EH (cell line): Measurements from ENCODE around the gene DNAH3.
"Not testable (repeated sequence)": the region's sequence is repeated elsewhere in the genome, so short reads cannot be mapped to it uniquely, and the experiment has no call there.

Experiments
- DNase-seq: peaks from one replicate; pipeline ENCODE4 v3.0.0-alpha.2; 2015; ENCODE audit warnings: low read depth

DNAH3 gene

DNA sequence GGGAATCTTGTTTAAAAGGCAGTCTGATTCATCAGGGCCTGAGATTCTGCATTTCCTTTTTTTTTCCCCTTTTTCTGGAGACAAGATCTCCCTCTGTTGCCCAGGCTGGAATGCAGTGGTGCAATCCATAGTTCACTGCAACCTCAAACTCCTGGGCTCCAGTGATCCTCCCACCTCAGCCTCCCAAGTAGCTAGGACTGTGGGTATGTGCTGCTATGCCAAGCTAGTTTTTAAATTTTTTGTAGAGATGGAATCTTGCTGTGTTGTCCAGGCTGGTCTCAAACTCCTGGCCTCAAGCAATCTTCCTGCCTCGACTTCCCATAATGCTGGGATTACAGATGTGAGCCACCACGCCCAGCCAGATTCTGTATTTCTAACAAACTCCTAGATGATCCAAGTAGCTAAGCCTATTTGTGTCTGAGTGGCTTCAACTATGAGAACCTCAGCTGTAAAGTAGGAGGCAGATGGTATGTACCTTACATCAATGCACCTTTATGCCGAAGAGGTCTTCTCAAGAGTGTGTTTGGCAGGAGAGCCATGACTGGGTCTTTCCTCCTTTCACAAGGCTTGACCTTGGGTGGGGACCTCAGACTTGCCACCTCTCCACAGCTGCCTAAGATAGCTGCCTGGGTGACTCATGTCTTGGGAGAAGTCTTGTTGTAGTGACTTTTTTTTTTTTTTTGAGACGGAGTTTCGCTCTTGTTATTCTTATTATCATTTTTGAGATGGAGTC is 18.8 kb upstream of the DNAH3 start:
- DNase-seq, result peak; percentile 70

DNA sequence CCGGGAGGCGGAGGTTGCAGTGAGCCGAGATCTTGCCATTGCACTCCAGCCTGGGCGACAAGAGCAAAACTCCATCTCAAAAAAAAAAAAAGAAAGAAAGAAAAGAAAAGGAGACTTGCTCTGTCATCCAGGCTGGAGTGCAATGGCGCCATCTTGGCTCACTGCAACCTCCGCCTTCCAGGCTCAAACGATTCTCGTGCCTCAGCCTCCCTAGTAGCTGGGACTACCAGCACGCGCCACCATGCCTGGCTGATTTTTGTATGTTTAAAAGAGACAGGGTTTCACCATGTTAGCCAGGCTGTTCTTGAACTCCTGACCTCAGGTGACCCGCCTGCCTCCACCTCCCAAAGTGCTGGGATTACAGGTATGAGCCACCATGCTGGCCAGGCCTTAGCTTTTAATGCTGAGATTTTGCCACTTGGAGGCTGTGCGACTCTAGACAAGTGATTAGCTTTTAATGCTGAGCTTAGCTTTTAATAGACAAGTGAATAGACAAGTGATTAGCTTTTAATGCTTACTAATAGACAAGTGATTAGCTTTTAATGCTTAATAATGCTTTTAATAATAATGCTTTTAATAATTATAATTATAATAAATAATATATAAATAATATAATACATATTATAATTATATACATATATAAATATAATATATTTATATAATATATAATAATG is 17.4 kb upstream of the DNAH3 start:
- no peak for DNase-seq

DNA sequence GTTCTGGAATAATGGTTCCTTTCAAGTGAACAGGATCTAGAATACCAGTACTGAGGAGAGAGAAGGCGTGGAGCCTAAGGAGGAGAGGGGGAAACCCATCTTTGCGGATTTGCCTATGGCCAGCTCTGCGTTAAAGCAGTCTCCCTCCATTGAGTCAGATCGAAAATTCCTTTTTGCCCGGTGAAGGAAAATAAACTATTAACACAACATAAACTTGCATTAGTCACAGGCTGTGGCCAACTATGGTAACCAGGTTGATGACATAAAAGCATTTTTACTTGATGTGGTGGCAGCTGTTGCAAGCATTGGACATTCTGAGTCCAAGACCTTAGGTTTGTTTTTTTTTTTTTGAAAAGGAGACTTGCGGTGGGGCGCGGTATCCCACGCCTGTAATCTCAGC is 16.7 kb upstream of the DNAH3 start:
- peak; percentile 95 for DNase-seq

DNA sequence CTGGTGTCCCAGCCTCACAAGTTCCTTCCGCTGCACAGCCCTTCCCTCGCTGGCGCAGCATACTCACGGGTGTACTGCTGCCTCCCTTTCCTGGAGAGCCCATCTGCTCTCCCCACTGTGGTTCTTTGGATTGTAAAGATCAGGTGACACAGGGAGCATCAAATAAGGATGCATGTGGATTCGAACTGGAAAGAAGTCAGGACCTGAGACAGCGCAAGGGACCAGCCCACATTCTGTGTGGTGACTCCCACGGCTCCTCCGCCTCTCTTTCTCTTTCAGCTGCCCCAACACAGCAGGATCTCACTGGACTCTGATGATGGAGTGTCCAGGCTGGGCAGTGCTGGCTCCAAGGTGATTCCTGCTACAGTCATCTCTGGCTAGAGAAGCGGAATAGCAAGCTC is 15.9 kb upstream of the DNAH3 start:
- peak; percentile 49 for DNase-seq

DNA sequence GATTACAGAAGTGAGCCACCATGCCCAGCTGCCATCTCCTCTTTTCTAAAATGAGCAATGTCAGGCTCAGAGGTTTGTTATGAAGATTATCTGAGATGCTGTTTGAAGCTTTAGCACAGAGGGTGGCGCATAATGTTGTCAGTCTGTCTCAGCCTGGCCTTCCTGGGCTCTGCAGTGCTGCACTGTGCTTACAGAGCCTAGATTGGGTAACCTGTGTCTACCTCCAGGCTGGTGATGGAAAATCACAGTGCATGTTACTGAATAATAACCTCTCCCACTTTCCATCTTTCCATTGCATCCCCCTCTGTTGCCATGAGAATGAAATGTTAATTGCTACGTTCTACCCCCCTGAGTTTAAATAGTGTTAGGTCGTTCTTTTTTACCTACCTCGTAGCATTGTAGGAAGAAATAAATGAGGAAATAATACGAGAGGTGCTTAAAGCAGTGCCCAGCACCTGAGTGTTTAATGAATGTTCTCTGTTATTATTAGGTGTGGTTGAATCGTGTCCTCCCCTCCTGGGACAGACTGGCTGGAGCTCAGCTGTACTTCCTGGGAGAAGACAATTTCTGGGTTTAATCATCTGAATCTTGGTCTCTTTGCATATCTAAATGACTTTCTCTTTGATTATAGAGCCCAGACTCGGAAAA is 14.0 kb upstream of the DNAH3 start:
- DNase-seq, result no peak

DNA sequence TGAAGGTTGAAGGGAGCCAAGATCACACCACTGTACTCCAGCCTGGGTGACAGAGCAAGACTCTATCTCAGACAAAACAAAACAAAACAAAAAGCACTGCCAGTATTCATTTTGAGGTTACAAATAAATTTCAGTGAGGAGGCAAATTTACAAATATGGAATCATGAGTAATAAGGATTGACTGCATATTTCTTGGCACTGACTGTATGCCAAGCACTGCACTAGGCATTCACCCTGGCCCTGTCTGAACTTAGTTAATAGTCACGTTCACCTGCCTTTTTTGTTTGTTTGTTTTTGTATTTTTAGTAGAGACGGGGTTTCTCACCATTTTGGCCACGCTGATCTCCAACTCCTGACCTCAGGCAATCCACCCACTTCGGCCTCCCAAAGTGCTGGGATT is 12.9 kb upstream of the DNAH3 start:
- no peak for DNase-seq

DNA sequence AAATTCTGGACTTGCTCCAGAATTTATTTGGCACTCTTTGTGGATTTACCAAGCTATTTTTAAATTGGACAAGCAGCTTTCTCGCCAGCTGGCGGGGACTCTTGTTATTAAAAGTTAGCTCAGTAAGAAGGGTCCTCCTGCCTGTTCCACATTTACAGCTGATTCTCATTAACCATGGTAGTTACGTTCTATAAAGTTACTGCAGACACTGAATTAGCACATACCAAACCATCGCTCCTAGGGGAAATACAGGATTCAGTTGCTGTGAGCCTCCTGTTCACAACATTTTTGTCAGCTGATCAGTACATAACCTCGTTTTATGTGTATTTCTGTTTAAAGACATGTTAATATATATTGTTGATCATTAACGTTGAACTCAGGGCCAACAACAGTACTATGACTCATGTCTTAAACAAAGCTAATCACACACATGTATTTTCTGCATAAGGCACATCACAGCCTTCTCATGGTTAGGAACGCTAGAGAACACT is 12.1 kb upstream of the DNAH3 start:
- DNase-seq, result peak; percentile 27

DNA sequence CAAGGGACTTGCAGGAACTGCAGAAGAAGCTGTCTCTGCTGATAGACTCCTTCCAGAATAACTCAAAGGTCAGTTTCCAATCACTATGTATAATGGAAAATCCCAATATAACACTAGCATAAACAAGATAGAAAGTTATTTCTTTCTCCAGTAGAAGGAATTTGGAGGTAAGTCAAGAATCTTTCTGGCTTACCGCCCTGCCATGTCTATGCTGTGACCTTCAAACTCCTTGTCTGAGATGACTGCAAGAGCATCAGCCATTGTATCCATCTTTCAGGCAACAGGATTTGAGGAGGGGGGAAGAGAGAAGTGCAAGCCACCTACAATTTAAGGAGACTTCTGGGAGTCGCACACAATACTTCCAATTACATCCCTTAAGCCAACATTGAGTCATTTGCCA is 10.6 kb upstream of the DNAH3 start:
- DNase-seq, result peak; percentile 20

DNA sequence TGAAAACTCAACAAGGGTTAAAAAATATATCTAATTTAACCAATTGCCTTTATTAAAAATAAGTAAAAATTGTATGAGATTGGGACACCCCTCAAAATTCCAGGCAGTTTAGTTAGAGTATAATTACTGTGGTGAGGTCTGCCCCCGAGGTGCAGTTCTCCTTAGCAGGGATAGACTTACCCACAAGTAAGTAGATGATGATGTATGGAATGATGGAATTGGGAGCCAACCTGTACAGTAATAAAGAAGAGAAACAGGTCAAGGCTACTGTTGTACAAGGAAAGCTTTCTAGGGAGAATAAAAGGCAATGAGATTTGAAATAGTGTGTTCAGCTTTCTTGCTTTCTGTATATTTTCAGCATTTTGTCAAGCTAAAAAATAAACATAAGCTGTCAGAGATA is 9.6 kb upstream of the DNAH3 start:
- no peak for DNase-seq

DNA sequence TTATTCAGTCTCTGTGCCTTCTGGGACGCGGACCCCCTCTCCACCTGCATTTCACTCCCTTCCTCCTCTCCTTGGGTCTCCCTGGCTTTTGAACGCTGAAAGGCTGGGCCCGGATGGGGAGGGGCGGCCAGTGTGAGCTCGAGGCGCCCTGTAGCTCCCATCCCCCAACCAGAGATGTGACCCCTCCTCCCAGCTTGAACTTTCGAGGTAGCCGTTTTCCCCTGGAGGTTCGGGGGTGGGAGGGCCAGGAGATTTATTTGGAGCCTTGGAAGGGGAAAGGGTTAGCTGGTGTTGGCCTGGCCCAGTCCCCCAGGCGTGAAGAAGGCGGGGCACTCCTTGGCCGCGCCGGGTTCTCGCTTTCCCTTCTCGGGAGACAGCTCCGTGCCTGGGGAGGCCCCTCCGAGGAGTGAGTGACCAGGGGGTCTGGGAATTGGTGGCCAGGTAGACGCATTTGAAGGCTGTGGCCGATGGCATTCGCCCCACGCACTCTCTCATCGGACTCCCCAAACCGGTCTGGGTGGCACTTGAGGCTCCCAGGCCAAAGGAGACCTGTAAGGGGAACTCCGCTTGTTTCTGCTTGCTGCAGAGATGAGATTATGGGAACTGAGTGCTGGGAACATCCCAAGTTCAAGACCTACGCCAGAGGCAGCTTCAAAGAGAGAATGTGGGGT is 8.8 kb upstream of the DNAH3 start:
- no peak for DNase-seq

DNA sequence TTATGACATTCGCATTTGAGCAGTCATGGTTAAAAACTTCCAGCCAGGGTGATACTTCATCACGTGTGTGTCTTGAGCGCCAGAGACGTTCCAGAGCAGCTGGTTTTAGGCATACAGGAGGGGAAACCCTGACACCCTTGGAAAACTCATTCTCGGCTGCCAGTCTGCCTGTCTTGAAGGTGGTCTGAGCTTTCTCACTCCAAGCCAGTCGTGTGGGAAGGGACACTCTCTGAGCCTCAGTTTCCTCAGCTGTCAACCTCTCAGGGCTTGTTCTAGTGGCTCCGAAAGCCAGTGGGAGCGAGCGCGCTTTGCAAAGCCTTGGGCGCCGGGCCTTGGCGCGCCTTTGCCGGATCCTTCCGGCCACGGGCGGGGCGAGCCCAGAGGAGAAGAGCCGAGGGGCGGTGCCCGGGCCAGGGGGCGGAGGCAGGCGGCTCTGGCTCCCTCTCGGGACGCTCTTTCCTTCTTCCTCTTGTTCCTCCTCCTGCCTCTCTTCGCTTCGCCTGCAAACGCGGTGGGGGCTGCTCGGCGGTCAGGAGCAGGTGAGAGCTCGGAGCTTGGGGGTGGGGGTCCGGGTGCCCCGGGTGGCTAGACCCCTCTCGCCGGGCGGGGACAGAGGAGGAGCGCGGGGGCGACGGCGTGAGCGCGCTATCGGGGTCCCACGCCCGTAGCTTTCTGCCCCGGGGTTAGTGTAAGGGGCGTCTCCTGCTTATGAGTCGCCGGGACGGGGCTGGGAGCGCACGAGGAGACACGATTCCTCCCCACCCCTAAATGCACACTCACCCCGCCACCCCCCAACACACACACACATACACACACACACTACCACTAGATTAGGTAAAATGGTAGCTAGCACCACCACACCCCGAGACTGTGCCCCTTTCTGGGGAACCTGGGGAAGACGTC is 7.8 kb upstream of the DNAH3 start, which contains the start of gene LDAF1:
LDAF1 (plus strand) TSS at position 467 of the 903 bp plus-strand sequence. CDS start 2,509 bp downstream, outside the sequence.
- DNase-seq, result peak; percentile 82

DNA sequence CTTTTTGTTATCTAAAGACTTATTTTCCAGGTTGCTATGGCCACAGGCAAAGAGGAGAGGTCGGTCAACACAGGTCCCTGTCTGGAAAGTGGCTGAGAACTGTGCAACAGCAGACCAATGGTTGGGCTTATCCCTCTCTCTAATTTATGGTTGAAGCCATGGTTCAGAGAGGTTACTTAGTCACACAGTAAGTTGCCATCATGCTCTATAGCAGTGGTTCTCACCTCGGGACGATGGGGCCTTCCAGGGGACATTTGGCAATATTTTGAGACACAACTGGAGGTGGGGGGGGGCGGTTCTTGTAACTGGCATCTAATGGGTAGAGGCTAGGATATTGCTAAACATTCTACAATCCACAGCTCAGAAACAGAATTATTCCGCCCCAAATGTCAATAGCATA is 7.0 kb upstream of the DNAH3 start:
- no peak for DNase-seq

DNA sequence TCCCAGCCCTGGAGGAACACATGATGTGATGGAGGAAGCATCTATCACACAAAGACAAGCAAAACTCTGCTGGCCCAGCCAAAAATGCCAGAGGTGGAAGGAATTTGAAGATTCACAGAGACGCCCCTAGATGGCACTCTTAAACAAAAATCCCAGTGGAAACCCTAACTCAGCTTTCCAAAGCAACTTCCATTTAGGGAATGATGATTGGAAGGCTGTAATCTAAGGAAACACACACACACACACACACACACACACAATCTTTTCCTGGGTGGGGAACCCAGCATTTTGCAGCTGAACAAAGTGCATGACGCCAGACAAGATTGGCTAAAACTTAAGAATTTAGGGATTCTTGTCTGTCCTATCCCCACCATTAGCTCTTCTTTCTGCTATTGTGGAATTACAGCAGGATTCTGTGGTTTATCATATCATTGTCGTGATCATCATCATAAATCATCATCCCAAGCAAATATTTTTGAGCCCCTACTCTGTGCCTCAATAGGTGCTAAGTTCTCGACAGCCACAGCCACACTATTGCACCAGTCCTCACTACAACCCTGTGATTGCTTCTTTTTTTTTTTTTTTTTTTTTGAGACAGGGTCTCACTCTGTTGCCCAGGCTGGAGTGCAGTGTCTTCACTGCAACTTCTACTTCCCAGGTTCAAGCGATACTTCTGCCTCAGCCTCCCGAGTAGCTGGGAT is 6.3 kb upstream of the DNAH3 start:
- peak; percentile 84 for DNase-seq

DNA sequence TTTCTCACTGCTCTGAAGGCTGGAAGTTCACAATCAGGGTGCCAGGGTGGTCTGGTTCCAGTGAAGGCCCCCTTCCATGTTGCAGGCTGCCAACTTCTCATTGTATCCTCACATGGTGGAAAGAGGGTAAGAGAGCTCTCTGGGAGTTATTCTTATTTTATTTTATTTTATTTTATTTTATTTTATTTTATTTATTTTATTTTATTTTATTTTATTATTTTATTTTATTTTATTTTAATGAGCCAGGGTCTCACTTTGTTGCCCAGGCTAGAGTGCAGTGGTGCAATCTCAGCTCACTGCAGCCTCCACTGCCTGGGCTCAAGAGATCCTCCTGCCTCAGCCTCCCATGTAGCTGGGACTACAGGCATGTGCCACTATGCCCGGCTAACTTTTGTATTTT is 5.4 kb upstream of the DNAH3 start:
- not testable (repeated sequence) for DNase-seq

DNA sequence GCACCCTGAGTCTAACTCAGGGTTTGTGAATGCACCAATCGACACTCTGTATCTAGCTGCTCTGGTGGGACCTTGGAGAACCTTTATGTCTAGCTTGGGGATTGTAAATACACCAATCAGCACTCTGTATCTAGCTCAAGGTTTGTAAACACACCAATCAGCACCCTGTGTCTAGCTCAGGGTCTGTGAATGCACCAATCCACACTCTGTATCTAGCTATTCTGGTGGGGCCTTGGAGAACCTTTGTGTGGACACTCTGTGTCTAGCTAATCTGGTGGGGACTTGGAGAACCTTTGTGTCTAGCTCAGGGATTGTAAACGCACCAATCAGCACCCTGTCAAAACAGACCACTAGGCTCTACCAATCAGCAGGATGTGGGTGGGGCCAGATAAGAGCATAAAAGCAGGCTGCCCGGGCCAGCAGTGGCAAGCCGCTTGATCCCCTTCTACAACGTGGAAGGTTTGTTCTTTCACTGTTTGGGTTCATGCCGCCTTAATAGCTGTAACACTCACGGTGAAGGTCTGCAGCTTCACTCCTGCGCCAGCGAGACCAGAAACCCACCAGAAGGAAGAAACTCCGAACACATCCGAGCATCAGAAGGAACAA is 2.6 kb upstream of the DNAH3 start:
- not testable (repeated sequence) for DNase-seq

DNA sequence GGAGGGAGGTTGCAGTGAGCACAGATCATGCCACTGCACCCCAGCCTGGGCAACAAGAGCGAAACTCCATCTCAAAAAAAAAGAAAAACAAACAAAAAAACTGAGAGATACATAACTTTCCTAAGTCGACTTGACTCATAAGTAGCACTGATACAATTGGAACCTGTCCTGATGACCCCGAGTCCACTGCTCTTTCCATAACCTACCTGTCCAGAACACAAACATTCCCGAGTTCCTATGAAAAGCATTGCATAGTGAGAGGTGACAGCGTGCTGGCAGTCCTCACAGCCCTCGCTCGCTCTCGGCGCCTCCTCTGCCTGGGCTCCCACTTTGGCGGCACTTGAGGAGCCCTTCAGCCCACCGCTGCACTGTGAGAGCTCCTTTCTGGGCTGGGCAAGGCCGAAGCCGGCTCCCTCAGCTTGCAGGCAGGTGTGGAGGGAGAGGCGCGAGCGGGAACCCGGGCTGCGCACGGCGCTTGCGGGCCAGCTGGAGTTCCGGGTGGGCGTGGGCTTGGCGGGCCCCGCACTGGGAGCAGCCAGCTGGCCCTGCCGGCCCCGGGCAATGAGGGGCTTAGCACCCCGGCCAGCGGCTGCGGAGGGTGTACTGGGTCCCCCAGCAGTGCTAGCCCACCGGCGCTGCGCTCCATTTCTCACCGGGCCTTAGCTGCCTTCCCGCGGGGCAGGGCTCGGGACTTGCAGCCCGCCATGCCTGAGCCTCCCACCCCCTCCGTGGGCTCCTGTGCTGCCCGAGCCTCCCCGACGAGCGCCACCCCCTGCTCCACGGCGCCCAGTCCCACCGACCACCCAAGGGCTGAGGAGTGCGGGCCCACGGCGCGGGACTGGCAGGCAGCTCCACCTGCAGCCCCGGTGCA is 1.7 kb upstream of the DNAH3 start:
- DNase-seq, result not testable (repeated sequence)

DNA sequence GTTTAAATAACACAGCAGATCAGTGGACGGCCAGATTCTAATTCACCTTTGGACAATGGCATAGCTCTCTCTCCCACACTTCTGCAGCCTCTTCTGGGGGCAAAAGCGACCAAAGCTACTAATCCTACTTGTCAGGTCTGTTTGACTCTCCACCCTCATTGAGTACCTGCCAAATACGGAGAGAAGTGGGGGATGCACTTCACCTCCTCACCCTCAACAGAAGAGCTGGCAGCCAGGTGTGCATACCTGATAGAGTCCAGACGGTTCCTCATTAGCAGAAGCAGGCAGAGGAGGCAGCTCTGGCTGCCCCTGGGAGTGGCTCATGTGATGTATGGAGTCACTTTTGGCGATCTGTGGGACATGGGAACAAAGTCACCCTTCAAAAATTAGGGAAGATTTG is 4.9 kb downstream of the DNAH3 start:
- DNase-seq, result no peak

DNA sequence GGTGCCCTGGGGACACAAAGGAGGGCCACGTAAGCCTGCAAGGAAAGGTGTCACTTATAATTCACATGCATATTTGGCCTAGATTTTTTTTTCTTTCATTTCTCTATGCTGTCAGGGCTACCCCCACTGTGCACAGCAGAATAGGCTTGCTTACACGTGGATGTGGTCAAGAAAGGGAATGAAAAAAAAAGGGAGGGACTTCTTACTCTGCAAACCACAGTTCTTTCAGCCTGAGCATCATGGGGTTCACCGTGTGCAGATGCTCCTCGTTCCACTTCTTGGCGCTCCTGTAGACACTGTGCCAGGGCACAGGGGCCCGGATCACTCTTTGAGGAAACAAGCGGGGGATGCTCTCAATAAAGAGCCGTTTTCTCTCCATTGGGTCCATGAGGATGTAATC is 16.6 kb downstream of the DNAH3 start:
- DNase-seq, result no peak

DNA sequence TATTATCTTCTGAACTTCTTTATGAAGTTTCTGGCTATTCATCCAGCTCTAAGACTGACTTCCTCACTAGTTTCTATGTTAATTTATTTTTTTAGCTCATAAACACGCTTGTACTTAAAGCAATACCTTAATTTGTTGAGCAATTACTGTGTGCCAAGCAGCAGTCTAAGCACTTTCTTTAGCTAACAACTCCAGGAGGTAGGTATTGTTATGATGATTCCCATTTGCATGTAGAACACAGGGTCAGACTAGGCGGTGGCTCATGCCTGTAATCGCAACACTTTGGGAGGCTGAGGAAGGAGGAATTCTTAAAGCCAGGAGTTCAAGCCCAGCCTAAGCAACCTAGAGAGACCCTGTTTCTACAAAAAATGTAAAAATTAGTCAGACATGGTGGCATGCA is 19.8 kb downstream of the DNAH3 start:
- DNase-seq, result no peak
